HG03558 (cell line): ENCODE results near the gene ZMYND8.
"Not testable (repeated sequence)": the region's sequence is repeated elsewhere in the genome, so short reads cannot be mapped to it uniquely, and the experiment has no call there.

Experiments used
- ATAC-seq: cut with Tn5 transposase; IDR thresholded peaks from one replicate; pipeline ENCODE4 v1.9.1; 2021; ENCODE audit warnings: moderate number of reproducible peaks; ENCODE audit not compliant: unreplicated experiment; ENCODE audit errors: extremely low read depth

The ZMYND8 gene

DNA sequence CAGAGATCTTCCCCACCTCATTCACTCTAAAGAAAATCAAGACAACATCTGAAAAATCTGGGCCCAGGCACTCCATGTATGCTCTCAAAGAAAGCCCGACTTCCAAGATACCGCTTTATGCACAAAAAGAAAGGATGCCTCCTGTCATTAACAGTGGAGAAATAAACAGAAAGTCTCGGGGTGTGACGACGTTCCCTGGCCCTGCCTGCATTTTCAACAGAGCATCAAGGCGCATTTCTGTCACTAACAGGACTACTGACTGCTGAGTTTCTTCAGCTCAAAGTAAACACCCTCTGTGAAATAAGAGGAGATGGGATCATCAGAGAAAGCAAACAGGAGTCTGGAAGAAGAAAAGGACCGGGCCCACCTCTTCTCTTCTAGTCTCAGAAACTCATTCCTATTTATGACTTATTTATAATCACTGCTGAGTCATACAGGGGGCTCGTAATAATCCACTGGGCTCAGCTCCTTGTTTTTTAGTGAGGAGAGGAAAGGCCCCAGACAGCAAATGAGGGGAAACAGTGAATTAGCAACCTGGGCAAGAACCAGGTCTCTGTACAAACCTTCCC, 99.7 kb downstream of the ZMYND8 start:
- ATAC-seq, result no peak

DNA sequence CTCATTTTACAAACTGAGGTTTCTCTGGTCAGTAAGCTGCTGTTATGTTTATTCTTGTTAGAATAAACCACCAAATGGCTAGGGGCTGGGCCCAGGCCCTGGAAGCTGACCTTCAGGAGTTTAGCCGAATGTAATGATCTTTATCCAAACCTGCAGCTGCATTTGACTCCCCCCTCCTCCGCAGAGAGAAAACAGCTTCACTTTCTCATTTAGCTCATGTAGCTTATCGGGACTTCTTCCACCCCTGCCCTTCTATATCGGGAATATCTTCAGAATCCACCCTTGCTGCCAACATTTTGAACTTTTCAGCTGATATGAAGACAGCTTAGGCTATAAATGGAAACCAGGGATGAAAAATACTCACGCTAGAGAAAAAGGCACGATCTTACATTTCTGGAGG, 102.6 kb downstream of the ZMYND8 start:
- ATAC-seq, result no peak

DNA sequence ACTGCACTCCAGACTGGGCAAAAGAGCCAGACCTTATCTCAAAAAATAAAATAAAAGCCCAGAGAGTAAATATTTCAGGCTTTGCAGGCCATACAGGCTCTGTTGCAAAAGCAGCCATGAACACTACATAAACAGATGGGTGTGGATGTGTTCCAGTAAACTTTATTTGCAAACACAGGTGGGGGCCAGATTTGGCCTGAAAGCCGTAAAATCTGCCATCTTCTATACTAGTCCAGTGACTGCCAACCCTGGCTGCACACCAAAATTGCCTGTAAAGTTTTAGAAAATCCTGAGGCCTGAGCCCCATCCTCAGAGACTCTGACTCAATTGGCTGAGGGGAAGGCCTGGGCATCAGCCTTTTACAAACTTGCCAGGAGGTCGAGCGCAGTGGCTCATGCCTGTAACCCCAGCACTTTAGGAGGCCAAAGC, 103.6 kb downstream of the ZMYND8 start:
- ATAC-seq, result no peak

DNA sequence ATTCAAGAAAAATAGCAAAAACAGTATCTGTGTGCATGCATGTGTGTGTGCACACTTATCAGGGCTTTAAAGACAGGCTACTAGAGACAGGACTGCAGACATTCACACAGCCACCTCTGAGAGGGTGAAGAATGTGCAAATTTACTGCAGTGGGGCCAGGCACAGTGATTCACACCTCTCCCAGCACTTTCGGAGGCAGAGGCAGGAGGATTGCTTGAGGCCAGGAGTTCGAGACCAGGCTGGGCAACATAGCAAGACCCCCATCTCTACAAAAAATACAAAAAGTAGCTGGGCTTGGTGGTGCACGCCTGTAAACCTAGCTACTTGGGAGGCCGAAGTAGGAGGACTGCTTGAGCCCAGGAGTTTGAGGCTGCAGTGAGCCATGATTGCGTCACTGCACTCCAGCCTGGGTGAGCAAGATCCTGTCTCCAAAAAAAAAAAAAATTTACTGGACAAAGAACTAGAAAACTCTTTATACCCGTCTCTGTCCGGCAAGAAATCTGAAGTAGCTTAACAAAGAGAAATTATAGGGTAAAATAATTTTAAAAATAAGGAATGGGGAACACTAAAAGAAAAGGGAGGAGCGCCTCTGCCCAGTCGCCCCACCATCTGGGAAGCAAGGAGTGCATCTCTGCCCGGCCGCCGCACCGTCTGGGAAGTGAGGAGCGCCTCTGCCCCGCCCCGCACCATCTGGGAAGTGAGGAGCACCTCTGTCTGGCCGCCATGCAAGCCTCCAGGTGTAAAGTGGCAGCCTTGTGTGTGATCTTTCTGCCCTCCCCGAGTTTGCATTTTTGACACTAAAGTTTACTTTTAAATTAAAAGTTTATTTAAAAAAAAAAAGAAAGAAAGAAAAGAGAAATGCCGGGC, 105.1 kb downstream of the ZMYND8 start:
- ATAC-seq, result no peak

DNA sequence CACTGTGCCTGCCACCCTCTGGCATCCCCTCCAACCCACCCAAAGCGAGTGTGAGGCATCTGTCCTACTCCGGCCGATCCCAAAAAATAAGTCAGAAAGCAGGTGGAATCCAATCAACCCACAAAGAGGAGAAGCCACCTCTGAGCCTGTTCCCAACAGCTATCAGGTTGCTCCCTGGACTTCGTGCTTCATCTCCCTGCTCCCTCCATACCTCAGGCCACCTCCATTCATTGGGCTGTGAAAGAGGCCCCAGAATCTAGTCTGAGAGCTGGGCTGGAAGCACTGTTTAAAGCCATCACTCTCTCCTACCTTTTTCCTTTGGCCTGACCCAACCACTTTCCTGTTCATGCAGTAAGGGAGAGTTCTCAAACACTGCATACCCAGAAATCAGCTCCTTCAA, 106.1 kb downstream of the ZMYND8 start:
- ATAC-seq, result no peak

DNA sequence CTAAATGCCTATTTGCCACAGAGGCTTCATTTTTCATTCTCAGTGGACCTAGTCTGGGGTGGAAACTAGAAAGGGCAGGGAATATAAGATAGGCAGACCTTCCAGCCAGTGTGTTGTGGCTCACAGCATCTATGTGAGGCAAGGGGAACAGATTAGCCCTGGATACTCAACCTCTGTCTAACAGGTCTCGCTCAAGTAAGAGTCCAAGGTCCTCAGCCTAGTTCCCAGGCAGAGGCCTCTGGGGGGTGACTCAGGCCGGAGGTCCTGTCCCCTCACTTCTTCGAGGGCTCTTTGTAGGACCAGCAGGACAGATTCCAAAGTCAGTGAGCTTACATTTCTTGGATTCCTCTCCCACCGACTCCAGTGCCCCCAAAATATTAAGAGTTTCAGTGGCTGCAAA, 106.6 kb downstream of the ZMYND8 start:
- ATAC-seq, result no peak

DNA sequence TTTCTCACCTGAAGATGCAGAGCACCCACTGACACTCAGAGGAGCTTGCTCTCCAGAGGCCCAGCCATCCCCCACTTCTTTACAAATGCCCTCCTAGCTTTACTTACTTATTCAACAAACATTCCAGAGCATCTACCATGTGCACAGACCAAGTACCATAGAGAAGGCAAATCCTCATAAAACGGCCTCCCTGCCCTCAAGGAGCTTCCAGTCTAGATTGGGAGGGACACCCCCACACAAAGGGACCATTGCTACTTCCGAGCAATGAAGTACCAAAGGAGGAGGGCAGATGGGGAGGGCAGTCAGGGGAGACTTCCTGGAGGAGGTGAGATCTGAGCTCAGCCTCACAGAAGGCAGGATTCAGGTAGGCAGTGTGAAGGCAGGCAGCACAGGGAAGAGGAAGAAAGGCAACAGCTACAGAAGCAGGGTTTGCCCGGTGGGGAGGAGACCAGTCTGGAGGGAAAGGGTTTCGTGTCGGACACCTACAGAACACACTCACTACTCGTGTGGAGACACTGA, 108.0 kb downstream of the ZMYND8 start:
- no peak for ATAC-seq

DNA sequence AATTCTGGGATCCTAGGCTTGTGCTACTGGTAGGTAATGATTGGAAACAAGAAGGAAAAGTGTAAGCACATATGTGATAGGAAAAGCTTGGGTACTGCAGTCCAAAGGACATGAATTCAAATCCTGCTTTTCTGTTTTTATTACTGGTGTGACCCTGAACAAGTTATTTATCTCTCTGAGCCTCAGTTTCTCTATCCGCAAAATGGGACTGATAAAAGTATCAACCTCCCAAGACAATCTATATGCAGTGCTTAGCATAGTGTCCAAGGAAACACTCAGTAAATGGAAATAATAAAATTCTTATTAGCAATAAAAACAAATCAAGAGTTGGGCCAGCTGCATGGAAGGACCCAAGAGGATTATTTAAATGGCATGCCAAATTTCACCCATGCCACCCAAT, 108.5 kb downstream of the ZMYND8 start:
- no peak for ATAC-seq

DNA sequence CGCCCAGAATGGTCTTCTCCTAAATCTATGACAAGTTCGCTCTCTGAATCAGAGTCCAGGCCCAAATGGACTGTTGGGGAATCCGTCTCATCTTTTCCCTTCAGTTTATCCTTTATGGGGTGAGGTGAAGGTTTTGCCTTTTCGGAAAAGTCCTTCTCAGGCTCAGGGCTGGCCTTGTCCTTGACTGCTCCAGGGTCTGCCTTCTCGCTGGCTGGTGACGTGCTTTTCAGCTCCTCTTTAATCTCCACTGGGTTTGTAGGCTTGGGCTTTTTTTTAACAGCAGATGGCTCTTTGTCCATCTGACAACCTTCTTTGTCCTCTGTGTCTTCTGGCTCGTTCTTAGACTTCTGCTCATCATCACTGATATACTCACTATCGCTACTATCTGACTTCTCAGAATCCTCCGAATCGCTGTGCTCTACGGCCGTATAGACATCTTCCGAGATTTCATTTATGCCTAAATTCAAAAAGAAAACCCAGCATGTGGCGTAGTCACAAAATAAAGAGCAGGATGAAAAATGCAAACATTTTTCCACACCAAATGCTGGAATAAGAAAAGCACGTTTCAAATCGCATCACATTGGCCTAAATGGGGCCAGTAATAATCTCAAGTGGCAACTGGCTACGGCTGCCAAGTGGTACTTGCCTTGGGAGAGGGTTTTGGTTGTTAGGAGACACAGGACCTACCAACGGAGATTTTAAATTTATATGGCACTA, 110.3 kb downstream of the ZMYND8 start:
- ATAC-seq, result no peak

DNA sequence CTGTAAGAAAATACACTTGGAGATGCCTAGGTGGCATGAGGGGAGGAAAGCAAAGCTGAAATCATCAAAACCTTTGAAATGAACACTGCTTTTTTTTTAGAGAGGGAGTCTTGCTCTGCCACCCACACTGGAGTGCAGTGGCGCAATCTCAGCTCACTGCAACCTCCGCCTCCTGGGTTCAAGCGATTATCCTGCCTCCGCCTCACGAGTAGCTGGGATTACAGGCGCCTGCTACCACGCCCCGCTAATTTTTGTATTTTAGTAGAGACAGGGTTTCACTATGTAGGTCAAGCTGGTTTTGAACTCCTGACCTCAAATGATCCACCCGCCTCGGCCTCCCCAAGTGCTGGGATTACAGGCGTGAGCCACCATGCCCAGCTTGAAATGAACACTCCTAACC, 111.3 kb downstream of the ZMYND8 start:
- ATAC-seq, result not testable (repeated sequence)

DNA sequence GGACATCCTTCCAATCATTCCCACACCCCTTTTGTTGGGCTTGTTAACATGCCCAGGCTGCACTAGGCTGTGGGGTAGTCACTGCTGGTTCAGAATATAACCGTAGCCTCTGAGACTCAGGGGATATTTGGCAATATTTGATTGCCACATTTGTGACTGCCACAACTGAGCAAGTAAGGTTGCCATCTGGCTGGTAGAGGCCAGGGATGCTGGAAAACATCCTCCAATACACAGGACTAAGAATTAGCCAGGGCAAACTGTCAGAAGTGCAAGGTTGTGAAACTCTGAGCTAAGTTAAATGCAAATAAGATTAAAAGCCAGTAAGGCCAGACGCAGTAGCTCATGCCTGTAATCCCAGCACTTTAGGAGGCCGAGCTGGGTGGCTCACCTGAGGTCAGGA, 112.0 kb downstream of the ZMYND8 start:
- no peak for ATAC-seq

DNA sequence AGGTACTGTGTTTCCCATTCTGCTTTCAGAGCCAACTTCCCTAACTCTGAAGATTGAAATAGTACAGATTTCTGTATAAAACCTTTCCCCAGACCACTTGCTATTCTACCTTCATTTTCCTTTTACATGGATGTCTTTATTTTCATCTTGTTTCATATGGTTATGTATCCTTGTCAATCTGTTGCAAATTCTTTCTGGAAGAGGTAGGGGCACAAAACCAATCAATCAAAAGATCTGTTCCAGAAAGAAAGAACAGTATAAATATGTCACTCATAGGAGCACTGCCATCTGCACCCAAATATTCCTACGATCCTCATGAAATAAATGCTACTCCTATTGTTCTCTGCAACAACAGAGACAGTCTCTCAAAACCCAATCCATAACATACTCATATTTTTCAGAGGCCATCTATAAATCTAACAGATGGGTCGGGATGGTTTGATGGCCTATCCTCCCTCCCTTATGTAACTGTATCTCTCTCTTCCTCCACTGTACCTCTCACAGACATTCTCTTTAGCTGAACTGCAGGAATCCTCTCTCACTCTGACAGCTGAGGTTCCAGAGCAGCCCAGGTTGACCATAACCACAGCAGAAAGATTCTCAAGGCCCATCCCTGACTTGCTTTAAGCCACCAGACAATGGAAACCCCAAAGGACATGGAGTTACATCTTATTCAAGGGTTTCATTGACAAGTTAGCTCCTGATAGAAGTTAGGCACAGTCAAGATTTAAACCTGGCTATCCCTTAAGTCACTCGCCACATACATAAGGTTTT, 112.8 kb downstream of the ZMYND8 start:
- ATAC-seq, result no peak

DNA sequence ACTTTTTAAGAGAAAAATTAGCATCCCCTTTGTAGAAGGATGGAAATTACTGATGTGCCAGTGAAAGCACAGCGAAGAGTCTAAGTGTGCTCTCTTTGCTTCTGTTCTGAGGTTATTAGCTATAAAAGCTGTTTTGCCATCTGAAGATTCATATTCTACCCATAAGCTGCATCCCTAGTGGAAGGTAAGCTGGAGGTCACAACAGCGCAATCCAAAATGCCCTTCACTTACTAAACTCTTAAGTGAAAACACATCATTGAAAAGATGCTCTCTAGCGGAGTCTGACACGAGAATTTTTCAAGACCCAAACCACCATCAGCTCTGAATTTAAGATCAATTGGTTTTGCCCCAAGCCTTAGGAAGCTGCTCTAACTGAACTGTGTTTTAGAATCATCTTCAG, 113.5 kb downstream of the ZMYND8 start:
- no peak for ATAC-seq

DNA sequence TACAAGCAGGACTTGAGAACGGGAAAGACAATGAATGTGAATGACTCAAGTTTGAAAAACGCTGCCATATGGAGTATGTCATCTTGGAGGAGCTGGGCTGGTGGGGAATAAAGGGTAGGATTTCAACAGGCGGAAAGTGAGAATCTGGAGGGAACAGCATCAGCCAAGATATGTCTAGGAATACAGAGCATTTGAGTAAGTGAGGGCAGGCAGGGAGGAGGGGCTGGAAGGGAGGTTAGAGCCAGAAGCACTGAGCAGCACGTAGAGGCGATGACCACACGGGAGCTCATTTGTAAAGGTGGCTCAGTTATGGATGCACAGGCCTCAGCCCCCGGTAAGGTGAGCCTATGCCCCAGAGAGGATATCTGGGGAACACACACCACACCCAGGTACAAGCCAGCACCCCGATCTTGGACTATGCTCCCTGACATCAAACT, 115.1 kb downstream of the ZMYND8 start:
- ATAC-seq, result no peak

DNA sequence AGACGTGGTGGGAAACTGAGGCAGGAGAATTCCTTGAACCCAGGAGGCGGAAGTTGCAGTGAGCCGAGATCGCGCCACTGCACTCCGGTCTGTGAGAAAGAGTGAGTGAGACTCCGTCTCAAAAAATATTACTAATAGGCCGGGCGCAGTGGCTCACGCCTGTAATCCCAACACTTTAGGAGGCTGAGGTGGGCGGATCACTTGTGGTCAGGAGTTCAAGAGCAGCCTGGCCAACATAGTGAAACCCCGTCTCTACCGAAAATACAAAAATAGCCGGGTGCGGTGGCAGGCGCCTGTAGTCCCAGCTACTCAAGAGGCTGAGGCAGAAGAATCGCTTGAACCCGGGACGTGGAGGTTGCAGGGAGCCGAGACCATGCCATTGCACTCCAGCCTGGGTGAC, 116.4 kb downstream of the ZMYND8 start:
- ATAC-seq, result not testable (repeated sequence)

DNA sequence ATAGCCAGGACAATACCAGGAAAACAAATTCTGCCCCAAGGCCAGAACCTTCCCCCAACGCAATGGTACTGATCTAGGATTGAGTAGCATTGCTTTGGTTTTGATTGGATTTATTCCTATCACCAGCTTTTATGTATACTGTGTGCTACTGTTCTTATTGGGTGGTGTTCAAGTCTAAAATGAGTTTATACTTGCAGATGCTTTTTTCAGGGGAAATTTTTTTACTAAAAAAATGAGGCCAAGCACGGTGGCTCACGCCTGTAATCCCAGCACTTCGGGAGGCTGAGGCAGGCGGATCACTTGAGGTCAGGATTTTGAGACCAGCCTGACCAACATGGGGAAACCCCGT, 116.8 kb downstream of the ZMYND8 start:
- ATAC-seq, result no peak

DNA sequence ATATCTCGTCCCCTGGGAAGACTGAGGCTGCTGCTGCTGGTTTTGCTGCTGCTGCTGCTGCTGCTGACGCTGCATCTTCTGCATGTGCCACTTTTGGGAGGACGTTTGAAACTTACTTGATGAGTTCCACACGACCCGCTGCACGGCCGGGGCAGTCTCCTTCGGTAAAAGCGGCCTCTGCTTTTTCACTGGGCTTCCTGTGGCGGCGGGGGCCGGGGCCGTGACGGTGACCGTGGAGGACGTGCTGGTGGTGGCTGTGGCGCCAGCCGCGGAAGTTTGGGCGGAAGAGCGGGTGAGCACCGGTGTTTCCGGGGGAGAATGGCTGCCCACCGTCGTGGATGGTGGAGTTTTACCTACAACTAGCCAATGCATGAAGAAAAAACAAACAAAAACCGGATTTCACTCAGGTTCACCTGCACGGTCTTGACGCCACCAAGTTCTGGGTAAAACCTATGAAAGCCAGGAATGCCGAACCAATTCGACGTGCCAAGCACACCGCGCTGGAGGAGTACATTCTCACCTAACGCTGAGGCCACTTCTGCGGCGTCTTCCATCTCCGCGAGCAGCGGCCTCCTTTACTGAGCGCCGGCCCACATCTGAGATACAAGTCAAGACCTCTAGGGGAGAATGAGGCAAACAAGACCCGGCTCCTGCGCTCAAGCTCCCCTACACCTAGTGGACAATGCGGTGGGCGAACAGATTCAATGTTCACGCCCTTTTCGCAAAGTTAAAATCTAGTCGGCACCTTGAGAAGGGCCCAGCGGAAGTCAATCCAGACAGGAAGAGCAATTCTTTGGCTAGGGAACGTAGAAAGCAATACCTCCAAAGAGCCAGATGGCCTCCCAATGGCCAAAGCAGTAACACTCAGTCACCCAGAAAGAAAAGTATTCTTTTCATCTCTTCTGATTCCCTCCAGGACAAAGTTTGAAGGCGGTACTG, 117.5 kb downstream of the ZMYND8 start:
- ATAC-seq, result no peak

DNA sequence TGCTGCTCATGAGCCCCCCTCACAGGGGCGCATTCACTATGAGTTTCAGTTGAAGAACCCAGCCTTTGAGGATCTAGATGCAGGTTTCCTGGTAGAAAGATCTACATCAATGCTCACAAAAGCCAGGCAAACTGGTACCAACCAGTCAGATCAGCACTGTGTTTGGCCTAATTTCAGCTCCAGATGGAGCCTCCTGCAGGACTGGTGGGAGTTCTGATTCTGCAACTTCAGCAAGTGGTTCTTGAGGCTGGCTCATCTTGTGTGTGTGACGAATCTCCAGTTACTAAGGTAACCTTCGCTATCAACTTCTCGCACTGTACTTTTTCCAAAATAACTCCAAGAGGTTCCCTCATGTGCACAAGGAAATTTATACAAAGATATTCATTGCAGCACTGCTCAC, 118.8 kb downstream of the ZMYND8 start:
- no peak for ATAC-seq

DNA sequence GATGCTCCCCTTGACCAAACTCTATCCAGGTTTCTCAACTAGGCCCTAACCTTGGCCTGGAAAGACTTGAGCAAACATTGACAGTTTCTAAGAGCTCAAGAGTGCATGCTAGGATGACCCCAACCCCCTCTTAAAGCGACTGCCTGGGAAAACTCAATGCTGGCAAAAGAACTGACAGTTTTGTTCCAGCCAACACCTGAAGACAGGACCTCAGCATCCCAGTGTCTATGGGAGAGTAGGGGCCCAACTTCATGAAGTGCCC, 119.9 kb downstream of the ZMYND8 start:
- ATAC-seq, result no peak
